AG08396 (cell line): Measurements from ENCODE around the gene AAGAB.

Experiments used
- DNase-seq: peaks from one replicate; pipeline ENCODE4 v3.0.0; 2012; ENCODE audit warnings: low spot score, mixed read lengths

The AAGAB gene

GRCh38 chr15:67210555-67211168, 43.8 kb downstream of the AAGAB start:
- no peak for DNase-seq

GRCh38 chr15:67208396-67208795, 46.1 kb downstream of the AAGAB start:
- DNase-seq = no peak

GRCh38 chr15:67207555-67208207, 46.8 kb downstream of the AAGAB start:
- no peak for DNase-seq

- DNase-seq = no peak
Measured at GRCh38 chr15:67202991-67203390, 51.5 kb downstream of the AAGAB start.

- no peak for DNase-seq
Measured at GRCh38 chr15:67202091-67202490, 52.4 kb downstream of the AAGAB start.

GRCh38 chr15:67201136-67201535, 53.3 kb downstream of the AAGAB start:
- no peak for DNase-seq

GRCh38 chr15:67199881-67200763, 54.3 kb downstream of the AAGAB start:
- DNase-seq = no peak

- DNase-seq = no peak
Measured at GRCh38 chr15:67199391-67199790, 55.1 kb downstream of the AAGAB start.

- DNase-seq = no peak
Measured at GRCh38 chr15:67198157-67198754, 56.2 kb downstream of the AAGAB start.

GRCh38 chr15:67197364-67197695, 57.1 kb downstream of the AAGAB start:
- no peak for DNase-seq

- peak; percentile 68 for DNase-seq
Measured at GRCh38 chr15:67196672-67197363, 57.6 kb downstream of the AAGAB start.

- peak; percentile 2 for DNase-seq
Measured at GRCh38 chr15:67196222-67196621, 58.2 kb downstream of the AAGAB start.

- DNase-seq = no peak
Measured at GRCh38 chr15:67195305-67195704, 59.2 kb downstream of the AAGAB start.

- no peak for DNase-seq
Measured at GRCh38 chr15:67194171-67195114, 60.0 kb downstream of the AAGAB start.

- DNase-seq = no peak
Measured at GRCh38 chr15:67193223-67193990, 61.1 kb downstream of the AAGAB start.

GRCh38 chr15:67192185-67192820, 62.2 kb downstream of the AAGAB start:
- DNase-seq = no peak

GRCh38 chr15:67190813-67191212, 63.6 kb downstream of the AAGAB start:
- no peak for DNase-seq

GRCh38 chr15:67190326-67190725, 64.1 kb downstream of the AAGAB start:
- no peak for DNase-seq

GRCh38 chr15:67189326-67190051, 65.0 kb downstream of the AAGAB start:
- DNase-seq = peak; percentile 3
